NCI-H82 treated with DMSO at 0.1 percent for 48 hours (cell line): ENCODE measurements around the gene GALNT9.
"Not testable (repeated sequence)": the region's sequence is repeated elsewhere in the genome, so short reads cannot be mapped to it uniquely, and the experiment has no call there.

Source experiments
- DNase-seq: peaks from one replicate; lab custom pipeline; 2025; ENCODE audit not compliant: unreplicated experiment; lab: John Stamatoyannopoulos, UW

Gene GALNT9

DNA sequence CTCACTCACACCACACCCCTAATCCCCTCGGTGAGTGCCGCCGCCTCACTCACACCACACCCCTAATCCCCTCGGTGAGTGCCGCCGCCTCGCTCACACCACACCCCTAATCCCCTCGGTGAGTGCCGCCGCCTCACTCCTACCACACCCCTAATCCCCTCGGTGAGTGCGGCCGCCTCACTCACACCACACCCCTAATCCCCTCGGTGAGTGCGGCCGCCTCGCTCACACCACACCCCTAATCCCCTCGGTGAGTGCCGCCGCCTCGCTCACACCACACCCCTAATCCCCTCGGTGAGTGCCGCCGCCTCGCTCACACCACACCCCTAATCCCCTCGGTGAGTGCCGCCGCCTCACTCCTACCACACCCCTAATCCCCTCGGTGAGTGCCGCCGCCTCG lies 179.9 kb downstream of the GALNT9 start:
- not testable (repeated sequence) for DNase-seq

DNA sequence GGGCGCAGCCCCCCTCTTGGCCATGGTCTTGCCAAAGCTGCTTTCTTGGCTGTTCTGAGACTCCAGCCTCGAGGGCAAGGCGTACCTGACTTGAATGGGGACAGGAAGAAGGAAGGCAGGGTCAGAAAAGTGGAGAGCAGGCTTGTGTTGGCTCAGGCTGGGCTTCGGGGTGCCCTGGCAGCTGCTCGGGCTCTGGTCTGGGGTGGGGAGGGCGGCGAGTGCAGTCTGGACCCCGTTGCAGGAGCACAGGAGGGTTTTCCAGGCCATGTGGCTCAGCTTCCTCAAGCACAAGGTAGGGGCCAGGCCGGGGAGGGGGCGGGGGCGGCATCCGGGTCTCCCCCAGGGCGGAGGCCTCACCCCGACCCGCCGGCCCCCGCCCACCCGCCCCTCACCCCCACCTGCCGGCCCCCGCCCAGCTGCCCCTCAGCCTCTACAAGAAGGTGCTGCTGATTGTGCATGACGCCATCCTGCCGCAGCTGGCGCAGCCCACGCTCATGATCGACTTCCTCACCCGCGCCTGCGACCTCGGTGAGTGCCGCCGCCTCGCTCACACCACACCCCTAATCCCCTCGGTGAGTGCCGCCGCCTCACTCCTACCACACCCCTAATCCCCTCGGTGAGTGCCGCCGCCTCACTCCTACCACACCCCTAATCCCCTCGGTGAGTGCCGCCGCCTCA lies 180.9 kb downstream of the GALNT9 start:
- no peak for DNase-seq

DNA sequence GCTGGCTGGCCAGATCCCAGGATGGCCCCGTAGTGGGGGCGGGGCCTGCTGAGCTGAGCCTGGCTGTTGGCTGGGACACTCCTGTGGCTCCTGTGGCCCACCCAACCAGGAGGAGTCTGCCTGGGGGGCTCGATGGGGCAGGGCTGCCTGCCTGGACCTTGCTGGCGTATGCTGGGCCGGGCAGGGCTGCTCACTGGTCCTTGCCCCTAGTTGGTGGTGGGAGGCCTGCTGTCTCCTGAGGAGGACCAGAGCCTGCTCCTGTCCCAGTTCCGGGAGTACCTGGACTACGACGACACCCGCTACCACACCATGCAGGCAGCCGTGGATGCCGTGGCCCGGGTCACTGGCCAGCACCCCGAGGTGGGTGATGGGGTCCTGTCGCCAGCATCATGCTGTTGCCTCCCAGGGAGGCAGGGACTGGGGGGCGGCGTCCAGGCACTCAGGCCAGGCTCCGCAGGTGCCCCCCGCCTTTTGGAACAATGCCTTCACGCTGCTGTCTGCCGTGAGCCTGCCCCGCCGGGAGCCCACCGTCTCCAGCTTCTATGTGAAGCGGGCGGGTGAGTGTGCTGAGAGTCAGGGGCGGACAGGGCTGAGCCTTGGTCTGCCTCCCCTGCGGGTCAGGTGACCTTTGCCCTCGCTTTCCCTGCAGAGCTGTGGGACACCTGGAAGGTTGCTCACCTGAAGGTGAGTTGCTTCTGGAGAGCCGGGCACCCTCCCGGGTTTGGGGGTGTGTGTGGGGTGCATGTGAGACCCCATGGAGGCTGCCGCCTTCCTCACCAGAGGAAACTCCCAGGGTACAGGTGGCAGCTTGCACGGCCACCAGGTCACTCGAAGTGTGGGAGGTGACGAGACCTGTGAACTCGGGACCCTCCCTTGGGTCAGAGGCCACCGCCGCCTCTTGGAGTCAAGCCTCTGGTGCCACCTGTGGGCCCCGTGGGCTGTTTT lies 181.7 kb downstream of the GALNT9 start:
- no peak for DNase-seq

DNA sequence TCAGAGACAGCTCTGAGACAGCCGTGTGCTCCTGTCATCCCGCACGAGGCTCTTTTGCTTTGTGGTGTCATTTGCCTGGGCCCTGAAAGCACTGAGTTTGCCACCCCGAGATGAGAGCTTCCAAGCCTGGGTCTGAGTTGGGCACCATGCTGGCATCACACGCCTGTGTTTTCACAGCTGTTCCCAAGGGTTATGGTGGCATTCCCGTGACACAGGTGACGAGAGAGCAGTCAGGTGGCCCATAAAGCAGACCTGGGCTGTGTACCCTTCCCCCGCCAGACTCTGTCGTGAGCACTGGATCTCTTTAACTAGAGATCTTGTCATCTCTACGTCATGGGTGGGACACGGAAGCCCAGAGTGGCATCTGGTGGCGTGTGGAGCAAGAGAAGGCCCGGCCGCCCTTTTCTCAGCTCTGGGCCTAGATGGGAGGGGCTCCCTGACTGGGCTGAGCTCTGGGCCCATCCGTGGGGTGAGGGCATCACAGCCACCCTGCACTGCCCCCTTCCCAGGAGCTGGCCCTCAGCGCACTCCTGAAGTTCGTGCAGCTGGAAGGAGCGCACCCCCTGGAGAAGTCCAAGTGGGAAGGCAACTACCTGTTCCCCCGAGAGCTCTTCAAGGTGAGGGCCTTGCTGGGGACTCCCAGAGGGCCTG lies 182.5 kb downstream of the GALNT9 start:
- no peak for DNase-seq
